ENCODE measurements around the gene NQO2.

The NQO2 gene

DNA sequence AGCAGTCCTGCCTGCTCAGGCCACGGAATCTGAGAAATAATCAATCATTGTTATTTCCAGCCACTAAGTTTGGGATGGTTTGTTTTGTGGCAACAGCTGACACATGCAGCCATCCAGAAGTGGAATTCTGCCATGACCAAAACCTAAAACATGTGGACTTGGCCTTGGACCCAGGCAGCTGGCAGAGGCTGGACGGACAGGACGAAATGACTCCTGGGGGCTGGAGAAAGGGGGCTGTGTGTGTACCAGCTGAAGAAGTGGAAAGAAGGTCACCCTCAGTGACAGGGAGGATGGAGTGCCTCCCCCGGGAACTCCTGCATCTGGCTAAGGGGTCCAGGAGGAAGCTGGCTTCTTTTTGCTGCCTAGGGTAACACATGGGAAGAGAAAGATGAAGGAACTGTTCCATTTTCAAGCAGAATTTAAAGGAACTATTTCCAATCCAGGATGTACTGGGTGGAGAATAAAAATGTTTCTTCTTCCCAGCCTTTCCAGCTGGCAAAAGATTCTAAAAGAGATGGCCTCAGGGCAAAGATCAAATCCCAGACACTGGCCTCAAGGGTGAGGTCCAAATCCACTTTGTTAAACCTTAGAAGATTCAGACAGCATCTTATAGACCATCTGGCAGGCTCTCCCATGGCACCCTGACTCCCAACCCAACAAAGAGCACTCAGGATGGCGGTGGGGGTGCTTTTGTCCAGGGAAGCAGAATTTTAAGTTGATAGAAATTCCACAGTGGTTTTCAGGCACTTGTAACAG is 42.6 kb upstream of the NQO2 start:
- no peak overlapping the region for H3K4me3 ChIP-seq (ENCODE audit: low read depth, low read length)
- in situ Hi-C loops (cut with HindIII; ENCODE audit: low pct_ligation_motif_present, low sequenced_read_pairs) = no loop called here
- H3K36me3 ChIP-seq (replicated peaks) = peaks cover 10% of the 10 kb centered on the region
- H3K27me3 ChIP-seq (replicated peaks) = no peaks in the 10 kb centered on the region
- DNase-seq = no peak
- TF ChIP-seq, protein P1, sequence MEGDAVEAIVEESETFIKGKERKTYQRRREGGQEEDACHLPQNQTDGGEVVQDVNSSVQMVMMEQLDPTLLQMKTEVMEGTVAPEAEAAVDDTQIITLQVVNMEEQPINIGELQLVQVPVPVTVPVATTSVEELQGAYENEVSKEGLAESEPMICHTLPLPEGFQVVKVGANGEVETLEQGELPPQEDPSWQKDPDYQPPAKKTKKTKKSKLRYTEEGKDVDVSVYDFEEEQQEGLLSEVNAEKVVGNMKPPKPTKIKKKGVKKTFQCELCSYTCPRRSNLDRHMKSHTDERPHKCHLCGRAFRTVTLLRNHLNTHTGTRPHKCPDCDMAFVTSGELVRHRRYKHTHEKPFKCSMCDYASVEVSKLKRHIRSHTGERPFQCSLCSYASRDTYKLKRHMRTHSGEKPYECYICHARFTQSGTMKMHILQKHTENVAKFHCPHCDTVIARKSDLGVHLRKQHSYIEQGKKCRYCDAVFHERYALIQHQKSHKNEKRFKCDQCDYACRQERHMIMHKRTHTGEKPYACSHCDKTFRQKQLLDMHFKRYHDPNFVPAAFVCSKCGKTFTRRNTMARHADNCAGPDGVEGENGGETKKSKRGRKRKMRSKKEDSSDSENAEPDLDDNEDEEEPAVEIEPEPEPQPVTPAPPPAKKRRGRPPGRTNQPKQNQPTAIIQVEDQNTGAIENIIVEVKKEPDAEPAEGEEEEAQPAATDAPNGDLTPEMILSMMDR (IDR thresholded peaks at IDR 0.05; ENCODE audit: low read depth, low read length, missing control alignments) = no peak
- H3K27ac ChIP-seq = no peak overlapping the region

- no peak for DNase-seq
- Histone ChIP-seq H3K36me3 (replicated peaks) (peaks cover 10% of the 10 kb centered on the region), H3K27ac (no peak overlapping the region), H3K4me3 (ENCODE audit: low read depth, low read length) (no peak overlapping the region), H3K27me3 (replicated peaks) (no peaks in the 10 kb centered on the region)
- TF ChIP-seq, protein P1 (IDR thresholded peaks at IDR 0.05; ENCODE audit: low read depth, low read length, missing control alignments) = no peak
- in situ Hi-C loops (cut with HindIII; ENCODE audit: low pct_ligation_motif_present, low sequenced_read_pairs) = no loop called here
Observed at GRCh38 chr6:2957696-2958330, 41.9 kb upstream of the NQO2 start.

DNA sequence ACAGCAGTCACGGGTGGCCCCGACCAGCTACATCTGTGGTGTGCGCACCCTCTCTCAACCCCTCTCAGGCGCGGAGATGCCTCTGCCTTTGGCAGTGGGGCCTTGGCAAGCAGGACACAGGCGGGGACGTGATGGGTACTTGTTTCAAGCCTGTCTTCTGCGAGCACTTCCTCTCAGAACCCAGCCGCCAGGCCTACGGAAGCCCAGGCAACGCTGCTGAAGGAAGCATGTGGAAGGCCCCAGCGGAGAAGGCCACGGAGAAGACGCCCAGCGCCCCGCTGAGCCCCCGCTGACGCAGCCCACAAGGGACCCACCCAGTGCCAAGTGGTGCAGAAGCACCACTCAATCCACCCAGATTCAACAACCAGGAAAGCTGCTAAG is 41.4 kb upstream of the NQO2 start:
- DNase-seq = no peak
- Histone ChIP-seq H3K27ac (no peak overlapping the region), H3K27me3 (replicated peaks) (no peaks in the 10 kb centered on the region), H3K36me3 (replicated peaks) (peaks cover 10% of the 10 kb centered on the region), H3K4me3 (ENCODE audit: low read depth, low read length) (no peak overlapping the region)
- TF ChIP-seq, protein P1 (IDR thresholded peaks at IDR 0.05; ENCODE audit: low read depth, low read length, missing control alignments) = no peak
- in situ Hi-C loops (cut with HindIII; ENCODE audit: low pct_ligation_motif_present, low sequenced_read_pairs) = no loop called here

DNA sequence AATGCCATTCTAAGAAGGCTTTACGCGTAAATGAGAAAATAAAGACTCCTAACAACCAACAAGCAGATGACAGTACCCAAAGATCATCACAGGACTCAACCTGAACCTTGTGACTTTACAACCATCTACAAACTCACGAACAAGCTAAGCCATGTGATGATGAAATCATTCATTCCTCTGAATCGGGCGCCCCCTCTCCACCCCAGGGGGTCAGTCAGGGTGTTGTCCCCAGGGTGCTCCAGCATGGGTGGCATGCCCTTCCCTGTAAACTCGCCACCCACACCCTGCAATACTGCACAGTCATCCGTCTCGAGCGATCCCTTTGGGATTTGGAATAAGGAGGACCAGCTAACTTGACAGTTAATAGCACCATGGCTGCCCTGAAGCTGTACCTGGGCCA is 40.9 kb upstream of the NQO2 start:
- DNase-seq = no peak
- no peak overlapping the region for H3K27ac ChIP-seq
- H3K4me3 ChIP-seq (ENCODE audit: low read depth, low read length) = no peak overlapping the region
- no peaks in the 10 kb centered on the region for H3K27me3 ChIP-seq (replicated peaks)
- peaks cover 10% of the 10 kb centered on the region for H3K36me3 ChIP-seq (replicated peaks)
- in situ Hi-C loops (cut with HindIII; ENCODE audit: low pct_ligation_motif_present, low sequenced_read_pairs) = no loop called here
- TF ChIP-seq, protein P1 (IDR thresholded peaks at IDR 0.05; ENCODE audit: low read depth, low read length, missing control alignments) = no peak

- TF ChIP-seq, protein P1 (IDR thresholded peaks at IDR 0.05; ENCODE audit: low read depth, low read length, missing control alignments) = no peak
- peaks cover 8% of the 10 kb centered on the region for H3K36me3 ChIP-seq (replicated peaks)
- peak; percentile 71 for DNase-seq
- in situ Hi-C loops (cut with HindIII; ENCODE audit: low pct_ligation_motif_present, low sequenced_read_pairs) = no loop called here
- H3K27ac ChIP-seq = peak overlapping the region; percentile 6
- H3K4me3 ChIP-seq (ENCODE audit: low read depth, low read length) = no peak overlapping the region
- H3K27me3 ChIP-seq (replicated peaks) = no peaks in the 10 kb centered on the region
Observed at GRCh38 chr6:2959909-2960719, 39.6 kb upstream of the NQO2 start.
